HG02981 (cell line): ENCODE data around the gene HCAR3.
"Not testable (repeated sequence)": the region's sequence is repeated elsewhere in the genome, so short reads cannot be mapped to it uniquely, and the experiment has no call there.

Experiments used
- ATAC-seq: cut with Tn5 transposase; IDR thresholded peaks from one replicate; pipeline ENCODE4 v1.9.1; 2021; ENCODE audit warnings: mild to moderate bottlenecking, moderate library complexity; ENCODE audit not compliant: unreplicated experiment

HCAR3 gene

DNA sequence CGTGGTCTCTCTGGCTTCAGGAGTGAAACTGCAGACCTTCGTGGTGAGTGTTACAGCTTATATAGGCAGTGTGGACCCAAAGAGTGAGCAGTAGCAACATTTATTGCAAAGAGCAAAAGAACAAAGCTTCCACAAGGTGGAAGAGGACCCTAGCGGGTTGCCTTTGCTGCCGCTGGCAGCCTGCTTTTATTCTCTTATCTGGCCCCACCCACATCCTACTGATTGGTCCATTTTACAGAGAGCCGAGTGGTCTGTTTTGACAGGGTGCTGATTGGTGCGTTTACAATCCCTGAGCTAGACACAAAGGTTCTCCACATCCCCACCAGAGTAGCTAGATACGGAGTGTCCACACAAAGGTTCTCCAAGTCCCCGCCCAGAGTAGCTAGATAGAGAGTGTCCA lies 40.6 kb downstream of the HCAR3 start:
- ATAC-seq: not testable (repeated sequence)

- ATAC-seq: no peak
Observed at GRCh38 chr12:122672515-122672914, 44.1 kb downstream of the HCAR3 start.

DNA sequence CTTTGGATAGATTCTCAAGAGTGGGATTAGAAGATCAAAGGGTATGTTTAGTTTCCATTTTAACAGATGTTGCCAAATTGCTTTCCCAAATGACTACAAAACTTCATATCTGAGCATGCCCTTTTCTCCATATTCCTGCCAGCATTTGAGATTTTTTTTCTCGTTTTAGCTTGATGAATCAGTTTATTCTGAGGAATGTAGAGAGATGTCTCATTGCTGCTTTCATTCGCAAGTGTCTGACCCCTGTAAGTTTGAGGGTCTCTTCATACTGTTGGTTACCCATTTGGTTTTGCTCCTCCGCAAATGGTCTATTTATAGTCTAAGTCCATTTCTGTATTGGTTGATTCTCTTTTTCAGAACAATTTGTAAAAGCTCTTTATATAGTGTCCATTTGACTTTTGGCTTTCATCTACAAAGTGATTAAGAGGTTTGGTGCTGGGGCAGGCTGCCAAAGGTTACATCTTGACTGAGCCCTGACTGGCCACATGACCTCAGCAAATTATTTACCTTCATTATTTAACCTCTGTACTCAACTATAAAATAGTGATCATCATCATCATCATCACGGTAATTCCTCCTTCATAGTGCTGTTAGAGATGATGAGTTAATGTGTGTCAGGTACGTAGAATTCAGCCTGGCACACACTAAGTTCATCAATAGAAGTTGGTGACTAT lies 47.1 kb downstream of the HCAR3 start:
- ATAC-seq: no peak

- no peak for ATAC-seq
Observed at GRCh38 chr12:122668268-122668667, 48.3 kb downstream of the HCAR3 start.

DNA sequence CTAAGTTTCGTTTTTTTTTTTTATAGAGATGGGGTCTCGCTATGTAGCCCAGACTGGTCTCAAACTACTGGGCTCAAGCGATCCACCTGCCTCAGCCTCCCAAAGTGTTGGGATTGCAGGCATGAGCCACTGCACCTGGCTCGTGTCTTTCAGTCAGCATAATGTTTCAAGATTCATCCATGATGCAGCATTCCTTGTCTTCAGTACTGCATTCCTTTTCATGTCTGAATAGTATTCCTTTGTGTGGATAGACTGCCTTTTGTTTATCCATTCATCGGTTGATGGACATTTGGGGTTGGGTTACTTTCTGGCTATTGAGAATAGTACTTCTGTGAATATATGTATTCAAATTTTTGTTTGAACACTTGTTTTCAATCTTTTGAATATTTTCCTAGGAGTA lies 50.9 kb downstream of the HCAR3 start:
- ATAC-seq: no peak

GRCh38 chr12:122665349-122665748 lies 51.3 kb downstream of the HCAR3 start:
- no peak for ATAC-seq
